K562 (cell line): ENCODE data around the gene FETUB. TPM values are rescaled to one million over a fixed set of nuclear protein-coding genes. Genes with fewer than 3 reads are reported as not detected.

Experiments
- NKRF ChIP-seq: fragments of 450-650 bp; IDR thresholded peaks from 2 replicates; pipeline ENCODE4 v1.6.1; 2016; ENCODE audit warnings: borderline replicate concordance
- RREB1 ChIP-seq: fragments of 250-450 bp; sonication (Bioruptor Pico); IDR thresholded peaks from 2 replicates; pipeline ENCODE4 v1.4.0; 2020
- polyA plus RNA-seq, 8 experiments: library from polyadenylated mRNA; depleted of rRNA in 4 of 8; stranded (reverse) in 5 of 8; unstranded in 3 of 8; fragments of >200 nt; fragmentation: Nextera tagmentation in 2 of 8; fragmentation: Illumina TruSeq in 1 of 8; extraction: Ambion mirVana in 2 of 8; extraction: Trizol in 1 of 8; gene quantifications; 2 replicates each; pipeline versions ENCODE4 v1.2.1 to v1.2.3, GENCODE V29; 2011 to 2014; ENCODE audit warnings: inconsistent platforms in 1 of 8, missing spikeins in 1 of 8
- total RNA-seq, 7 experiments: library from RNA; depleted of rRNA in 6 of 7; stranded (reverse); fragments of >200 nt in 6 of 7; fragmentation: Illumina TruSeq in 2 of 7; extraction: Trizol in 2 of 7; gene quantifications; 2 replicates each; pipeline versions ENCODE4 v1.2.1 to v1.2.3, GENCODE V29; 2011 to 2021; ENCODE audit warnings: low replicate concordance in 1 of 7

Gene FETUB
- total and polyA plus RNA-seq, 9 of the 15 experiments (the other 6 are each of a cell fraction or from before 2014, with no cell fraction given): not detected

GRCh38 chr3:186664506-186664905 lies 24.3 kb downstream of the FETUB start (continued):
- TF ChIP-seq RREB1 (no peak), NKRF (no peak)
